Fibroblast of lung (primary cell): ENCODE data around the gene TEX35. TPM values are rescaled to one million over a fixed set of nuclear protein-coding genes. Genes with fewer than 3 reads are reported as not detected.

ENCODE experiments used
- DNase-seq, 2 donors: peaks; one replicate each; pipeline versions ENCODE4 v3.0.0 to v3.0.0-alpha.2; 2010; ENCODE audit warnings: low read depth in 2 of 2
- H2AFZ ChIP-seq: 2 replicates; pipeline ENCODE4 v1.5.1; 2012; ENCODE audit warnings: low read length, control low read depth, inconsistent platforms
- H3K27ac ChIP-seq: 2 replicates; pipeline ENCODE4 v1.5.1; 2011; ENCODE audit warnings: low read length, control low read depth; ENCODE audit not compliant: insufficient read depth
- H3K27me3 ChIP-seq: 2 replicates; pipeline ENCODE4 v1.5.1; 2011; ENCODE audit warnings: mild to moderate bottlenecking, low read length; ENCODE audit not compliant: control insufficient read depth, insufficient read depth
- H3K36me3 ChIP-seq: 2 replicates; pipeline ENCODE4 v1.5.1; 2011; ENCODE audit warnings: low read length; ENCODE audit not compliant: control insufficient read depth, insufficient read depth
- H3K4me1 ChIP-seq: 2 replicates; pipeline ENCODE4 v1.5.1; 2011; ENCODE audit warnings: low read length; ENCODE audit not compliant: control insufficient read depth, insufficient read depth; ENCODE audit errors: extremely low read depth
- H3K4me2 ChIP-seq: 2 replicates; pipeline ENCODE4 v1.5.1; 2011; ENCODE audit warnings: low read length, control low read depth; ENCODE audit not compliant: insufficient read depth; ENCODE audit errors: extremely low read depth
- H3K4me3 ChIP-seq, 4 experiments: fragments of 200-600 bp in 1 of 4; sonication (generic) in 1 of 4; replicated peaks in 1 of 4; 2 replicates each; pipeline ENCODE4 v1.5.1; 2011 to 2016; ENCODE audit warnings: low read length in 4 of 4, low read depth in 3 of 4, mild to moderate bottlenecking in 3 of 4, control low read depth in 2 of 4, inconsistent platforms in 1 of 4, mixed read lengths in 1 of 4; ENCODE audit not compliant: insufficient read depth in 1 of 4; ENCODE audit errors: control extremely low read depth in 1 of 4
- H3K79me2 ChIP-seq: 2 replicates; pipeline ENCODE4 v1.5.1; 2012; ENCODE audit warnings: mild to moderate bottlenecking, low read length, inconsistent platforms; ENCODE audit not compliant: control insufficient read depth, insufficient read depth
- H3K9ac ChIP-seq: 2 replicates; pipeline ENCODE4 v1.5.1; 2011; ENCODE audit warnings: mild to moderate bottlenecking, low read length, control low read depth; ENCODE audit not compliant: insufficient read depth
- H3K9me3 ChIP-seq: 2 replicates; pipeline ENCODE4 v1.5.1; 2012; ENCODE audit warnings: low read depth, low read length; ENCODE audit not compliant: control insufficient read depth, insufficient read depth
- H4K20me1 ChIP-seq: 2 replicates; pipeline ENCODE4 v1.5.1; 2011; ENCODE audit warnings: low read length; ENCODE audit not compliant: control insufficient read depth, insufficient read depth; ENCODE audit errors: extremely low read depth
- CTCF ChIP-seq, 2 donors: IDR thresholded peaks in 1 of 2; conservative IDR thresholded peaks in 1 of 2; 1 replicate in 1 of 2; 2 replicates in 1 of 2; pipeline ENCODE4 v1.5.1; 2011 to 2012; ENCODE audit warnings: low read length in 2 of 2, control low read depth in 1 of 2, inconsistent platforms in 1 of 2, low read depth in 1 of 2, mild to moderate bottlenecking in 1 of 2
- EZH2 ChIP-seq: IDR thresholded peaks from 2 replicates; pipeline ENCODE4 v1.5.1; 2012; ENCODE audit warnings: low read length, control low read depth, mild to moderate bottlenecking; ENCODE audit errors: missing control alignments
- polyA plus RNA-seq, 2 donors: library from polyadenylated mRNA; depleted of rRNA in 1 of 2; stranded (reverse) in 1 of 2; unstranded in 1 of 2; fragments of >200 nt; gene quantifications; 2 replicates each; pipeline ENCODE4 v1.2.1, GENCODE V29; 2011 to 2012; ENCODE audit warnings: missing spikeins in 1 of 2
- total RNA-seq: library from RNA; depleted of rRNA; stranded (reverse); fragments of >200 nt; gene quantifications from 2 replicates; pipeline ENCODE4 v1.2.1, GENCODE V29; 2014

TEX35 gene
- total and polyA plus RNA-seq, 2 donors (not counting 1 experiment from before 2014, with no cell fraction given) = 0.24 TPM; not detected in 1

GRCh38 chr1:178560871-178561376, 48.0 kb downstream of the TEX35 start:
- Histone ChIP-seq H3K79me2 (no peaks in the 10 kb centered on the region), H3K27me3 (no peaks in the 10 kb centered on the region), H3K36me3 (no peaks in the 10 kb centered on the region), H4K20me1 (no peaks in the 10 kb centered on the region), H3K4me3 (no peak overlapping the region), H3K27ac (no peak overlapping the region), H3K4me2 (no peak overlapping the region), H2AFZ (no peak overlapping the region), H3K9ac (no peak overlapping the region), H3K4me1 (no peaks in the 10 kb centered on the region), H3K9me3 (no peaks in the 10 kb centered on the region)
- TF ChIP-seq CTCF (conservative IDR thresholded peaks at IDR 0.05 in 1 of 2, IDR thresholded peaks at IDR 0.05 in 1 of 2; ENCODE audit: low read depth in 1 of 2, low read length in 2 of 2) (no peak), EZH2 (no peak)
- no peak for DNase-seq

GRCh38 chr1:178563099-178563820, 50.4 kb downstream of the TEX35 start:
- Histone ChIP-seq H3K27me3 (no peaks in the 10 kb centered on the region), H2AFZ (no peak overlapping the region), H3K4me1 (no peaks in the 10 kb centered on the region), H3K9me3 (no peaks in the 10 kb centered on the region), H3K9ac (no peak overlapping the region), H4K20me1 (no peaks in the 10 kb centered on the region), H3K4me3 (no peak overlapping the region), H3K79me2 (no peaks in the 10 kb centered on the region), H3K4me2 (no peak overlapping the region), H3K27ac (no peak overlapping the region), H3K36me3 (no peaks in the 10 kb centered on the region)
- no peak for TF ChIP-seq CTCF (conservative IDR thresholded peaks at IDR 0.05 in 1 of 2, IDR thresholded peaks at IDR 0.05 in 1 of 2; ENCODE audit: low read depth in 1 of 2, low read length in 2 of 2)
- no peak for TF ChIP-seq EZH2
- no peak for DNase-seq

- no peaks in the 10 kb centered on the region for H4K20me1 ChIP-seq
- no peak for TF ChIP-seq CTCF (conservative IDR thresholded peaks at IDR 0.05 in 1 of 2, IDR thresholded peaks at IDR 0.05 in 1 of 2; ENCODE audit: low read depth in 1 of 2, low read length in 2 of 2)
- TF ChIP-seq EZH2 = no peak
- H2AFZ ChIP-seq = no peak overlapping the region
- no peaks in the 10 kb centered on the region for H3K79me2 ChIP-seq
- no peak overlapping the region for H3K9ac ChIP-seq
- no peak overlapping the region for H3K4me2 ChIP-seq
- no peaks in the 10 kb centered on the region for H3K4me1 ChIP-seq
- H3K27ac ChIP-seq = no peak overlapping the region
- H3K4me3 ChIP-seq = no peak overlapping the region
- H3K36me3 ChIP-seq = no peaks in the 10 kb centered on the region
- H3K27me3 ChIP-seq = no peaks in the 10 kb centered on the region
- H3K9me3 ChIP-seq = no peaks in the 10 kb centered on the region
- peak in 1 of 2 donors; percentile 47 for DNase-seq
These were observed 51.3 kb downstream of the TEX35 start for GRCh38 chr1:178564086-178564782.
